ENCODE data around the gene C1orf226.
"Not testable (repeated sequence)": the region's sequence is repeated elsewhere in the genome, so short reads cannot be mapped to it uniquely, and the experiment has no call there.

DNA sequence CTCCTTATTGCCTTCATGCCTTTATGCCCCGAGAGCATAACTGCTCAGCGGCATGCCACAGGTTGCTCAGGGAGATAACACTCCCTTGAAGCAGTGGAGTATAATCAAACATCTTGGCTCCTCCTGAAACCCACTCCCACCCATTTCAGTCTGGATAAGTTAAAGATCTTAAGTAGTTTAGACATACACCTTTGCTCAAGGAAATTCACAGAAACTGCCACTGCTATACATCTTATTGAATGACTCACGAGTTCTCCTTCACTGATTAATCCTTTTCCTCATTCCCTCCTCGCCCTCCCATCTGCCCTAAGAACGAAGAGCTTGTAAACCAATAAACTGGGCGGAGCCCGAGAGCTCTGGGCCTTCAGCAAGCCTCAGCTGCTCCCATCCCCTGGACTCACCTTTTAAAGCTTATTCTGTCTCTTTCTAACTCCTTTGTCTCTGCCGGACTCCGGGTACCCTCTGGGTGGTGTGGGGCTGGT lies 38.0 kb downstream of the C1orf226 start:
- not testable (repeated sequence) for TF ChIP-seq EZH2 (IDR thresholded peaks at IDR 0.05; ENCODE audit: low read length)
- TF ChIP-seq, protein P1, sequence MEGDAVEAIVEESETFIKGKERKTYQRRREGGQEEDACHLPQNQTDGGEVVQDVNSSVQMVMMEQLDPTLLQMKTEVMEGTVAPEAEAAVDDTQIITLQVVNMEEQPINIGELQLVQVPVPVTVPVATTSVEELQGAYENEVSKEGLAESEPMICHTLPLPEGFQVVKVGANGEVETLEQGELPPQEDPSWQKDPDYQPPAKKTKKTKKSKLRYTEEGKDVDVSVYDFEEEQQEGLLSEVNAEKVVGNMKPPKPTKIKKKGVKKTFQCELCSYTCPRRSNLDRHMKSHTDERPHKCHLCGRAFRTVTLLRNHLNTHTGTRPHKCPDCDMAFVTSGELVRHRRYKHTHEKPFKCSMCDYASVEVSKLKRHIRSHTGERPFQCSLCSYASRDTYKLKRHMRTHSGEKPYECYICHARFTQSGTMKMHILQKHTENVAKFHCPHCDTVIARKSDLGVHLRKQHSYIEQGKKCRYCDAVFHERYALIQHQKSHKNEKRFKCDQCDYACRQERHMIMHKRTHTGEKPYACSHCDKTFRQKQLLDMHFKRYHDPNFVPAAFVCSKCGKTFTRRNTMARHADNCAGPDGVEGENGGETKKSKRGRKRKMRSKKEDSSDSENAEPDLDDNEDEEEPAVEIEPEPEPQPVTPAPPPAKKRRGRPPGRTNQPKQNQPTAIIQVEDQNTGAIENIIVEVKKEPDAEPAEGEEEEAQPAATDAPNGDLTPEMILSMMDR (optimal IDR thresholded peaks at IDR 0.05 in 1 of 3, IDR thresholded peaks at IDR 0.05 in 1 of 3, conservative IDR thresholded peaks at IDR 0.05 in 1 of 3; ENCODE audit: extremely low read depth in 1 of 3, insufficient read depth in 2 of 3, low read length in 3 of 3), result not testable (repeated sequence)
